ENCODE measurements around the gene PDE10A.
"Not testable (repeated sequence)": the region's sequence is repeated elsewhere in the genome, so short reads cannot be mapped to it uniquely, and the experiment has no call there.

DNA sequence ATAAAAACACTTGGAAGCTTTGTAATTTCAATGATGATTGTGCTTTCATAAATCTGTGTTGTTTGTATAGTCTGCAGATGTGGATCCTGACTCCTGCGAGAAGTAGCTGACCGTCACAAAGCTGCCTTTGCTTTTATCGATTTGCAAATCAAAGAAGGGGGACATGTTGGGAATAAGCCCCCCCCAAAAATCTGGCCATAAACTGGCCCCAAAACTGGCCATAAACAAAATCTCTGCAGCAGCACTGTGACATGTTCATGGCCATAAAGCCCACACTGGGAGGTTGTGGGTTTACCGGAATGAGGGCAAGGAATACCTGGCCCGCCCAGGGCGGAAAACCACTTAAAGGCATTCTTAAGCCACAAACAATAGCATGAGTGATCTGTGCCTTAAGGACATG, 199.5 kb downstream of the PDE10A start:
- TF ChIP-seq, protein P1, sequence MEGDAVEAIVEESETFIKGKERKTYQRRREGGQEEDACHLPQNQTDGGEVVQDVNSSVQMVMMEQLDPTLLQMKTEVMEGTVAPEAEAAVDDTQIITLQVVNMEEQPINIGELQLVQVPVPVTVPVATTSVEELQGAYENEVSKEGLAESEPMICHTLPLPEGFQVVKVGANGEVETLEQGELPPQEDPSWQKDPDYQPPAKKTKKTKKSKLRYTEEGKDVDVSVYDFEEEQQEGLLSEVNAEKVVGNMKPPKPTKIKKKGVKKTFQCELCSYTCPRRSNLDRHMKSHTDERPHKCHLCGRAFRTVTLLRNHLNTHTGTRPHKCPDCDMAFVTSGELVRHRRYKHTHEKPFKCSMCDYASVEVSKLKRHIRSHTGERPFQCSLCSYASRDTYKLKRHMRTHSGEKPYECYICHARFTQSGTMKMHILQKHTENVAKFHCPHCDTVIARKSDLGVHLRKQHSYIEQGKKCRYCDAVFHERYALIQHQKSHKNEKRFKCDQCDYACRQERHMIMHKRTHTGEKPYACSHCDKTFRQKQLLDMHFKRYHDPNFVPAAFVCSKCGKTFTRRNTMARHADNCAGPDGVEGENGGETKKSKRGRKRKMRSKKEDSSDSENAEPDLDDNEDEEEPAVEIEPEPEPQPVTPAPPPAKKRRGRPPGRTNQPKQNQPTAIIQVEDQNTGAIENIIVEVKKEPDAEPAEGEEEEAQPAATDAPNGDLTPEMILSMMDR (IDR thresholded peaks at IDR 0.05; ENCODE audit: low read length) = not testable (repeated sequence)
- TF ChIP-seq EZH2 (IDR thresholded peaks at IDR 0.05; ENCODE audit: borderline replicate concordance, low read length) = not testable (repeated sequence)

Data from OCI-LY1 (cell line).